Mammary epithelial cell (primary cell): ENCODE measurements around the gene NMRAL1.

Experiments
- CTCF ChIP-seq, 2 donors: IDR thresholded peaks in 1 of 2; conservative IDR thresholded peaks in 1 of 2; 2 replicates each; pipeline ENCODE4 v1.5.1; 2011 to 2012; ENCODE audit warnings: inconsistent platforms in 2 of 2, low read length in 2 of 2, mild to moderate bottlenecking in 2 of 2, control low read depth in 1 of 2, low read depth in 1 of 2; ENCODE audit not compliant: insufficient read depth in 1 of 2; ENCODE audit errors: extremely low read depth in 1 of 2
- EZH2 ChIP-seq: IDR thresholded peaks from 2 replicates; pipeline ENCODE4 v1.6.1; 2012; ENCODE audit warnings: low read length, inconsistent platforms, borderline replicate concordance

DNA sequence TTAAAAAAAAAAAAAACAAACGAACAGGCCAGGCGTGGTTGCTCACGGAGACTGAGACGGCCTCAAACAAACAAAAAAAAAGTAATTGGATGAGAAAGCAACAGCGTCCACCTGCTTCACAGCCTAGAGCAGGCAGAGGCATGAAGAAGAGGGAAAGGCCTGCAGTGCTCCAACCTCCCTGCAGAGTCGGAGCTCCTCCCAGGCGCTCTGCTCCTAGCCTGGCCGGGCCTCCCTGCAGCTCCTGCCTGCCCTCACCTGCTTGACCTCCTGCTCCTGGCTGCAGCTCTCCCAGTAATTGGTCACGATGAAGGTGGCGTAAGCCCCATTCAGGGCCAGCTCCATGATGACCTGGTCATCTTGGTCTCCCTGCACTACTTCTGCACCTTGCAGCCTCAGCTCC lies 5.5 kb downstream of the NMRAL1 start:
- TF ChIP-seq CTCF (conservative IDR thresholded peaks at IDR 0.05 in 1 of 2, IDR thresholded peaks at IDR 0.05 in 1 of 2; ENCODE audit: extremely low read depth in 1 of 2, insufficient read depth in 1 of 2, low read depth in 1 of 2, low read length in 2 of 2), result no peak
- no peak for TF ChIP-seq EZH2
